Skin epidermis (tissue), 12 donors: ENCODE data around the gene GAL3ST1.

Experiments
- H3K27ac ChIP-seq, 21 experiments: fragments of 200-600 bp; sonication (generic) in 11 of 21; one replicate each; pipeline ENCODE4 v1.5.0; 2020; ENCODE audit warnings: mild to moderate bottlenecking in 3 of 21, inconsistent platforms in 2 of 21, moderate library complexity in 2 of 21
- H3K4me3 ChIP-seq, 7 experiments: fragments of 200-600 bp; sonication (generic) in 2 of 7; one replicate each; pipeline ENCODE4 v1.5.0; 2020; ENCODE audit warnings: inconsistent platforms in 2 of 7, mild to moderate bottlenecking in 2 of 7, moderate library complexity in 1 of 7

GAL3ST1 gene

DNA sequence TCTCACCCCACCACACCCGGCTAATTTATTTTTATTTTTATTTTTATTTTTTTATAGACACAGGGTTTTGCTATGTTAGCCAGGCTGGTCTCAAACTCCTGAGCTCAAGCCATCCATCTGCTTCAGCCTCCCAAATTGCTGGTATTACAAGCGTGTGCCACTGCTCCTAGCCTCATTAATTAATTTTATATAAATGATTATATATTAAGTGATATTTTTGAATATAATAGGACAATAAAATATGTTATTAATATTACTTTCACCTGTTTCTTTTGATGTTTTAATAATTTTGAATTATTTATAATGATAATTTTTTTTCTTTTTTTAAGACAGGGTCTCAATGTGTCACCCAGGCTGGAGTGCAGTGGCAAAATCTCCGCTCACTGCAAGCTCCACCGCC, 66.8 kb downstream of the GAL3ST1 start:
- Histone ChIP-seq H3K27ac (no peak overlapping the region), H3K4me3 (no peak overlapping the region)

DNA sequence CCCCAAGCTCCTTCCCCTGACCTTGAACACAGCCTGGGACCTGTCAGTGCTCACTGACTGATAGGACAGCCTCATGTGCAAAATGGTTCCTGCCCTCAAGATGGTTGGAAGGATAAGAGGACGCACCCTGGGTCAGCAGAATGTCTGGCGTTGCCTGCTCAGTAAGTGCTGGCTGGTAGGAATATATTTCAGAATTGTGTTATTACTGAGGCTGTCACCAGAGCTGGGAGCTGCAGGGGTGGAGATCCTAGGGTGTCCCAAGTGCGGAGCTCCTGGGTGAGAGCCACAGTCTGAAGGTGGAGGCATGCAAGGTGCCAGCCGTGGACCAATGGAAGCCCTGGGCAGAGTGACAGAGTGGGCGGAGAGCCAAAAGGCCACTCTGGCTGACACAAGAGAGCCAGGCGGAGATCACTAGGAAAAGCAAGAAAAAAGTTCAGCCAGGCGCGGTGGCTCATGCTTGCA, 67.9 kb downstream of the GAL3ST1 start:
- H3K4me3 ChIP-seq = no peak overlapping the region
- no peak overlapping the region for H3K27ac ChIP-seq
